ENCODE data around the gene IQCK. TPM values are rescaled to one million over a fixed set of nuclear protein-coding genes. Genes with fewer than 3 reads are reported as not detected.

IQCK gene
- total RNA-seq, 2 donors from 2014 or later = 0.74 to 3.3 TPM

- no peak overlapping the region for H3K4me3 Mint-ChIP-seq
- no peak for ATAC-seq
- no peaks in the 10 kb centered on the region for H3K9me3 Mint-ChIP-seq
- DNase-seq (ENCODE audit: low spot score) = no peak
- H3K27me3 Mint-ChIP-seq = no peaks in the 10 kb centered on the region
- H3K27ac Mint-ChIP-seq = no peak overlapping the region
- peaks cover 0 to 4% of the 10 kb centered on the region in 2 donors for H3K4me1 Mint-ChIP-seq (ENCODE audit: low read depth in 2 of 2)
- H3K36me3 Mint-ChIP-seq = peaks cover 5% of the 10 kb centered on the region
Observed at GRCh38 chr16:19705843-19706242, 12.2 kb upstream of the IQCK start.

- ATAC-seq = no peak
- no peak overlapping the region for H3K27ac Mint-ChIP-seq
- no peaks in the 10 kb centered on the region for H3K9me3 Mint-ChIP-seq
- no peak overlapping the region for H3K4me3 Mint-ChIP-seq
- peaks cover 5% of the 10 kb centered on the region for H3K36me3 Mint-ChIP-seq
- DNase-seq (ENCODE audit: low spot score) = no peak
- H3K4me1 Mint-ChIP-seq (ENCODE audit: low read depth in 2 of 2) = peaks cover 0 to 4% of the 10 kb centered on the region in 2 donors
- H3K27me3 Mint-ChIP-seq = no peaks in the 10 kb centered on the region
Observed at GRCh38 chr16:19706846-19707245, 11.2 kb upstream of the IQCK start.

GRCh38 chr16:19707569-19708295, 10.3 kb upstream of the IQCK start:
- Mint-ChIP-seq H3K4me3 (no peak overlapping the region), H3K36me3 (peaks cover 5% of the 10 kb centered on the region), H3K4me1 (ENCODE audit: low read depth in 2 of 2) (peaks cover 0 to 4% of the 10 kb centered on the region in 2 donors), H3K27ac (no peak overlapping the region), H3K27me3 (no peaks in the 10 kb centered on the region), H3K9me3 (no peaks in the 10 kb centered on the region)
- ATAC-seq (no peak), DNase-seq (ENCODE audit: low spot score) (no peak)

- no peak for ATAC-seq
- no peaks in the 10 kb centered on the region for H3K27me3 Mint-ChIP-seq
- H3K4me1 Mint-ChIP-seq (ENCODE audit: low read depth in 2 of 2) = peaks cover 0 to 4% of the 10 kb centered on the region in 2 donors
- H3K36me3 Mint-ChIP-seq = peaks cover 5% of the 10 kb centered on the region
- H3K4me3 Mint-ChIP-seq = no peak overlapping the region
- H3K27ac Mint-ChIP-seq = no peak overlapping the region
- no peaks in the 10 kb centered on the region for H3K9me3 Mint-ChIP-seq
- DNase-seq (ENCODE audit: low spot score) = no peak
Observed at GRCh38 chr16:19708296-19709205, 9.5 kb upstream of the IQCK start.

GRCh38 chr16:19709381-19710136, 8.5 kb upstream of the IQCK start:
- Mint-ChIP-seq H3K36me3 (peaks cover 14% of the 10 kb centered on the region), H3K4me3 (no peak overlapping the region), H3K9me3 (no peaks in the 10 kb centered on the region), H3K27me3 (no peaks in the 10 kb centered on the region), H3K27ac (no peak overlapping the region), H3K4me1 (ENCODE audit: low read depth in 2 of 2) (peaks cover under 1 to 4% of the 10 kb centered on the region in 2 donors)
- ATAC-seq (no peak), DNase-seq (ENCODE audit: low spot score) (no peak)

- DNase-seq (ENCODE audit: low spot score) (no peak), ATAC-seq (no peak)
- Mint-ChIP-seq H3K4me1 (ENCODE audit: low read depth in 2 of 2) (peaks cover 5 to 7% of the 10 kb centered on the region in 2 donors), H3K27ac (no peak overlapping the region), H3K9me3 (no peaks in the 10 kb centered on the region), H3K27me3 (no peaks in the 10 kb centered on the region), H3K36me3 (peaks cover 18% of the 10 kb centered on the region), H3K4me3 (no peak overlapping the region)
Observed at GRCh38 chr16:19710191-19710908, 7.7 kb upstream of the IQCK start.

GRCh38 chr16:19710991-19711545, 7.0 kb upstream of the IQCK start:
- H3K9me3 Mint-ChIP-seq = no peaks in the 10 kb centered on the region
- no peaks in the 10 kb centered on the region for H3K27me3 Mint-ChIP-seq
- peaks cover 18% of the 10 kb centered on the region for H3K36me3 Mint-ChIP-seq
- no peak overlapping the region for H3K27ac Mint-ChIP-seq
- H3K4me1 Mint-ChIP-seq (ENCODE audit: low read depth in 2 of 2) = peaks cover 7 to 10% of the 10 kb centered on the region in 2 donors
- DNase-seq (ENCODE audit: low spot score) (no peak), ATAC-seq (no peak)
- H3K4me3 Mint-ChIP-seq = no peak overlapping the region

- Mint-ChIP-seq H3K36me3 (peaks cover 18% of the 10 kb centered on the region), H3K27ac (no peak overlapping the region), H3K4me3 (no peak overlapping the region), H3K9me3 (no peaks in the 10 kb centered on the region), H3K4me1 (ENCODE audit: low read depth in 2 of 2) (peaks cover 12 to 16% of the 10 kb centered on the region in 2 donors), H3K27me3 (no peaks in the 10 kb centered on the region)
- DNase-seq (ENCODE audit: low spot score) = no peak
- ATAC-seq = no peak
Observed at GRCh38 chr16:19711643-19712042, 6.4 kb upstream of the IQCK start.

- Mint-ChIP-seq H3K9me3 (no peaks in the 10 kb centered on the region), H3K27me3 (no peaks in the 10 kb centered on the region), H3K27ac (no peak overlapping the region), H3K4me1 (ENCODE audit: low read depth in 2 of 2) (peaks cover 20 to 21% of the 10 kb centered on the region in 2 donors), H3K4me3 (no peak overlapping the region), H3K36me3 (peaks cover 18% of the 10 kb centered on the region)
- DNase-seq (ENCODE audit: low spot score) = no peak
- no peak for ATAC-seq
Observed at GRCh38 chr16:19712418-19713058, 5.5 kb upstream of the IQCK start.

GRCh38 chr16:19713697-19714096, 4.4 kb upstream of the IQCK start:
- H3K9me3 Mint-ChIP-seq = no peaks in the 10 kb centered on the region
- H3K36me3 Mint-ChIP-seq = peaks cover 18% of the 10 kb centered on the region
- peaks cover 20 to 21% of the 10 kb centered on the region in 2 donors for H3K4me1 Mint-ChIP-seq (ENCODE audit: low read depth in 2 of 2)
- DNase-seq (ENCODE audit: low spot score) (no peak), ATAC-seq (no peak)
- no peak overlapping the region for H3K4me3 Mint-ChIP-seq
- no peaks in the 10 kb centered on the region for H3K27me3 Mint-ChIP-seq
- H3K27ac Mint-ChIP-seq = no peak overlapping the region

GRCh38 chr16:19715566-19715965, 2.5 kb upstream of the IQCK start:
- DNase-seq (ENCODE audit: low spot score) (no peak), ATAC-seq (no peak)
- no peak overlapping the region for H3K27ac Mint-ChIP-seq
- H3K4me3 Mint-ChIP-seq = no peak overlapping the region
- peaks cover 18 to 20% of the 10 kb centered on the region in 2 donors for H3K4me1 Mint-ChIP-seq (ENCODE audit: low read depth in 2 of 2)
- H3K9me3 Mint-ChIP-seq = no peaks in the 10 kb centered on the region
- peaks cover 13% of the 10 kb centered on the region for H3K36me3 Mint-ChIP-seq
- H3K27me3 Mint-ChIP-seq = no peaks in the 10 kb centered on the region

GRCh38 chr16:19716183-19716582, 1.9 kb upstream of the IQCK start:
- H3K4me1 Mint-ChIP-seq (ENCODE audit: low read depth in 2 of 2) = peaks cover 18 to 20% of the 10 kb centered on the region in 2 donors
- H3K36me3 Mint-ChIP-seq = peaks cover 13% of the 10 kb centered on the region
- H3K4me3 Mint-ChIP-seq = peak overlapping the region; percentile 52
- H3K9me3 Mint-ChIP-seq = no peaks in the 10 kb centered on the region
- H3K27me3 Mint-ChIP-seq = no peaks in the 10 kb centered on the region
- no peak for DNase-seq (ENCODE audit: low spot score)
- no peak overlapping the region for H3K27ac Mint-ChIP-seq
- ATAC-seq = no peak

All from natural killer cell treated with Interleukin-12 subunit alpha and Interleukin-12 subunit beta and Interleukin-15 and Interleukin-18, amount 100 ng/mL, for 72 hours (primary cell).